K562 (cell line): Measurements from ENCODE around the gene GLYAT. TPM values are rescaled to one million over a fixed set of nuclear protein-coding genes. Genes with fewer than 3 reads are reported as not detected.

Experiments
- BDP1 ChIP-seq: IDR thresholded peaks from 3 replicates; pipeline ENCODE4 v1.6.1; 2011; ENCODE audit not compliant: insufficient read length, insufficient read depth
- E2F5 ChIP-seq: sonication (generic); formaldehyde crosslinking; IDR thresholded peaks from 2 replicates; pipeline ENCODE4 v1.8.0; 2022; ENCODE audit warnings: mild to moderate bottlenecking, missing genetic modification reagents
- ERF ChIP-seq: fragments of 450-650 bp; formaldehyde crosslinking; IDR thresholded peaks from 2 replicates; pipeline ENCODE4 v1.4.0; 2020; ENCODE audit warnings: mild to moderate bottlenecking, mixed read lengths
- FOXJ2 ChIP-seq: fragments of 200-800 bp; sonication (Bioruptor generic); IDR thresholded peaks from 2 replicates; pipeline ENCODE4 v1.6.1; 2016; ENCODE audit warnings: missing genetic modification characterization, missing compliant biosample characterization
- HOMEZ ChIP-seq: fragments of 250-450 bp; sonication (Bioruptor Pico); IDR thresholded peaks from 2 replicates; pipeline ENCODE4 v1.4.0; 2020; ENCODE audit warnings: mild to moderate bottlenecking, moderate library complexity
- MTA2 ChIP-seq: fragments of 450-650 bp; IDR thresholded peaks from 2 replicates; pipeline ENCODE4 v1.6.1; 2016; ENCODE audit warnings: low read depth
- SRF ChIP-seq, 2 experiments: fragments of 250-450, 450-650 bp in 1 of 2; sonication (Bioruptor Pico) in 1 of 2; sonication (generic) in 1 of 2; formaldehyde crosslinking; IDR thresholded peaks; 2 replicates each; pipeline versions ENCODE4 v1.5.0 to v1.5.1; 2020 to 2022; ENCODE audit warnings: mild to moderate bottlenecking in 1 of 2, missing genetic modification reagents in 1 of 2
- ZBTB12 ChIP-seq: fragments of 250-450 bp; sonication (Bioruptor Pico); IDR thresholded peaks from 2 replicates; pipeline ENCODE4 v1.4.0; 2020
- ZBTB34 ChIP-seq: fragments of 250-450 bp; sonication (Bioruptor Pico); IDR thresholded peaks from 2 replicates; pipeline ENCODE4 v1.8.0; 2021; ENCODE audit warnings: mild to moderate bottlenecking, moderate library complexity
- ZBTB40 ChIP-seq, 2 experiments: fragments of 450-650 bp in 1 of 2; sonication (generic) in 1 of 2; formaldehyde crosslinking in 1 of 2; IDR thresholded peaks; 2 replicates each; pipeline versions ENCODE4 v1.7.1 to v1.9.0; 2016 to 2022; ENCODE audit warnings: inconsistent platforms in 1 of 2, mild to moderate bottlenecking in 1 of 2, missing genetic modification reagents in 1 of 2
- ZFX ChIP-seq: sonication (generic); formaldehyde crosslinking; IDR thresholded peaks from 2 replicates; pipeline ENCODE4 v1.8.0; 2022; ENCODE audit warnings: mild to moderate bottlenecking, missing genetic modification reagents, moderate library complexity
- polyA plus RNA-seq, 8 experiments: library from polyadenylated mRNA; depleted of rRNA in 4 of 8; stranded (reverse) in 5 of 8; unstranded in 3 of 8; fragments of >200 nt; fragmentation: Nextera tagmentation in 2 of 8; fragmentation: Illumina TruSeq in 1 of 8; extraction: Ambion mirVana in 2 of 8; extraction: Trizol in 1 of 8; gene quantifications; 2 replicates each; pipeline versions ENCODE4 v1.2.1 to v1.2.3, GENCODE V29; 2011 to 2014; ENCODE audit warnings: inconsistent platforms in 1 of 8, missing spikeins in 1 of 8
- total RNA-seq, 7 experiments: library from RNA; depleted of rRNA in 6 of 7; stranded (reverse); fragments of >200 nt in 6 of 7; fragmentation: Illumina TruSeq in 2 of 7; extraction: Trizol in 2 of 7; gene quantifications; 2 replicates each; pipeline versions ENCODE4 v1.2.1 to v1.2.3, GENCODE V29; 2011 to 2021; ENCODE audit warnings: low replicate concordance in 1 of 7

Gene GLYAT
- total and polyA plus RNA-seq, 9 of the 15 experiments (the other 6 are each of a cell fraction or from before 2014, with no cell fraction given), result not detected

- TF ChIP-seq FOXJ2 (tag) (no peak), MTA2 (peak; percentile 23; the same call in 1 of the 2 replicates), ERF (peak; percentile 32; the same call in 1 of the 2 replicates), HOMEZ (CRISPR knock-in tag) (no peak; the same call in 1 of the 2 replicates), BDP1 (no peak), ZFX (CRISPR knock-in tag) (peak; percentile 83), SRF (CRISPR knock-in tag; IDR thresholded peaks at IDR 0.05) (0 out of 4 replicates have a peak, but pooled peaks of 1 of the 2 experiments have one; percentile 7), ZBTB12 (CRISPR knock-in tag) (no peak), ZBTB34 (CRISPR knock-in tag) (no peak), ZBTB40 (IDR thresholded peaks at IDR 0.05) (peak; percentile 20; the same call in 1 of the 2 replicates), ZBTB40 (CRISPR knock-in tag; IDR thresholded peaks at IDR 0.05) (no peak), E2F5 (no peak)
These were observed 39.1 kb upstream of the GLYAT start (continued) for GRCh38 chr11:58770627-58771457.
